GM18873 (cell line): Measurements from ENCODE around the gene TPH1.
A peak's percentile ranks its signal among the peaks of the same experiment; 100 is the strongest.
"Not testable (repeated sequence)": the region's sequence is repeated elsewhere in the genome, so short reads cannot be mapped to it uniquely, and the experiment has no call there.

Experiments used
- ATAC-seq: cut with Tn5 transposase; IDR thresholded peaks from one replicate; pipeline ENCODE4 v1.9.1; 2021; ENCODE audit warnings: mild to moderate bottlenecking, moderate library complexity, moderate number of reproducible peaks; ENCODE audit not compliant: unreplicated experiment, low FRiP score

TPH1 gene

GRCh38 chr11:18027475-18027874 lies 18.6 kb downstream of the TPH1 start:
- ATAC-seq, result no peak

DNA sequence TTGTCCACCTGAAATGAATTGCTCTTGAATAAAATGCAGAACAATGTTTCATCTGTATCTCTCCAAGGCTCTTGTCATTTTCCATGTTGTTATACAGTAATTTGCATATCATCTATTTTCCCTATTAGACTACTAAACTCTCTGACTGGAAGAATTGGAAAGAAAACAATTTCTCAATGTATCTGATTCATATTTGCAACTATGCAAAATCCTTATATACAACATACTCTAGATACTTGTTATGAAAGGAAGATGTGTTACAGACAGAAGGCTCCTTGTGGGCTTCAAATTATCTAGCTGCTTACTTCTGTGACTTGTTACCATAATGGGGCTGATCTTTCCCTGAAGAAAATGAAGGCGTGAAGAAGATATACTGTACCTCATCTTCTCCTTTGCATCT lies 23.6 kb downstream of the TPH1 start:
- no peak for ATAC-seq

- no peak for ATAC-seq
Observed at GRCh38 chr11:18019650-18020049, 26.4 kb downstream of the TPH1 start.

GRCh38 chr11:18016789-18017188 lies 29.3 kb downstream of the TPH1 start:
- no peak for ATAC-seq

- no peak for ATAC-seq
Observed at GRCh38 chr11:18014876-18015275, 31.2 kb downstream of the TPH1 start.

DNA sequence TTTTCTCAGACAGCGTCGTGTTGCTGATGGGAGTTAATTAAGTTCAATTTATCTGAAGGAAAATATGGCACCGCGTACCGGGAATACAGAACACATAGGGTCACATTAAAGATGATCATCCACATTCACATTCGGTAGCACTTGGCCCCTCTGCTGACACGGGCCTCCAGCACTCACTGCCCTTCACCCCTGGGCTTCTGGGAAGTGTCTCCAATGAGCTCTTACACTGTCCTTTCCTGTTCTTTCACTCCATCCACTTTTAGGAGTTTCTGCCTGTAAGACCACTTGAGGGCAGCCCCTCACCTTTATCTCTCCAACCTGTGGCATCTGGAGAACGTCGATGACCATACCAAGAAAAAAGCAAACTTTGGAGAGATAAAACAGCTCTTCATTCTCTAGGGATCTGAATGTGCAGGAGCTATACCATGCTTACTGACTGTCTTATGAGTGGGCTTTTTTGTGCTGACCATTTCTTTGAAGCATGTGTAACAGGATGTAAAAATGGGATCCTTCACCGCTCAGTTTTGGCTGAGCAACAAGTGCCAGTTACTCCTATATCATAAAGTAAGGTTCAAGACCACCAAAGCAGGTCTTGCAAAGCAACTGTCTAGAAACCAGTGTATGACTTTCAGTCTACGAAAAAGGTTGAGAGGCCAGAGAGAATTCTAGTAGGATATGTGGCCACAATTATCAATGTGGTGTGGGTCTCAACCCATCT lies 32.1 kb downstream of the TPH1 start:
- no peak for ATAC-seq

DNA sequence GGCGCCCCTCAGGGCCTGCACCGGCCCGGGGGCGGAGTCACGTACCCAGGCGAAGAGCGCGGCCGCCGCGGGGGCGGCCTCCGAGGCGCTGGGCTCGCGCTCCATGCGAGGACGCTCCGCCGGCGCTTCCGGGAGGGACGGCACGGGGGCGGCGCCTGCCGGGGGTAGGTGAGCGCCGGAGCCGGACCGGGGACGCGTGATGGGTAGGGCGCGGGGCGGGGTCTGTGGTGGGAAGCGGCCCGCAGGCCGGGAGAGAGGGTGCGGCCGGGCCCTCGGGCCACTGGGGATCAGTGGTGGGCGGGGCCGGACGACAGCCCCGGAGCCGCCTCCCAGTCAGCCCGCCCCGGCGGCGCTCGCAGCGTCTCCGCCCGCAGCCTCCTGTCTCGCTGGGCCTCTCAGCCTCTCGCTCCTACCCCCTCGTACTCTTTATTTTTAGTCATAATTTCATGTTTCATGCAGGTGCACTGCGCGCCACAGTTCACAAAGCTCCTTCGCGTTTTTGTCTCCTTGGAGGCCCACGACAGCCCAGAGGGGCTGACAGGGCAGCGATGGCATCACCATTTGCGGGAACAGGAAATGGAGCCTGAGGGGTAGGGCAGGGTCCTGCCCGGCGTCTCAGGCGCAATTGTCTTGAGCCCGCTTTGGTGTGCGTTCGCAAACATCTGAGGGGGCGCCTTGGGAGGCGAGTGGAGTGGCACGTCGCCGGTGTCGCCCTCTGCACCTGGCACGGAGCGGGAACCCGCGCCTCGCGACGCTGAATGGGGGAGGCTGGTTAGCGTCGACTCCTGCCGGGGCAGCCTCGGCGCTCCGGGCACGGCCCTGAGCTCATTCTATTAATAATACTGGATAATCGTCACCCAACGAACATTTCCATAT lies 32.9 kb downstream of the TPH1 start, which contains the start of gene SERGEF:
TSS of gene SERGEF (minus strand) at position 142 of the 876 bp plus-strand sequence. CDS start at position 105, 37 bp downstream.
- ATAC-seq, result peak; percentile 85

DNA sequence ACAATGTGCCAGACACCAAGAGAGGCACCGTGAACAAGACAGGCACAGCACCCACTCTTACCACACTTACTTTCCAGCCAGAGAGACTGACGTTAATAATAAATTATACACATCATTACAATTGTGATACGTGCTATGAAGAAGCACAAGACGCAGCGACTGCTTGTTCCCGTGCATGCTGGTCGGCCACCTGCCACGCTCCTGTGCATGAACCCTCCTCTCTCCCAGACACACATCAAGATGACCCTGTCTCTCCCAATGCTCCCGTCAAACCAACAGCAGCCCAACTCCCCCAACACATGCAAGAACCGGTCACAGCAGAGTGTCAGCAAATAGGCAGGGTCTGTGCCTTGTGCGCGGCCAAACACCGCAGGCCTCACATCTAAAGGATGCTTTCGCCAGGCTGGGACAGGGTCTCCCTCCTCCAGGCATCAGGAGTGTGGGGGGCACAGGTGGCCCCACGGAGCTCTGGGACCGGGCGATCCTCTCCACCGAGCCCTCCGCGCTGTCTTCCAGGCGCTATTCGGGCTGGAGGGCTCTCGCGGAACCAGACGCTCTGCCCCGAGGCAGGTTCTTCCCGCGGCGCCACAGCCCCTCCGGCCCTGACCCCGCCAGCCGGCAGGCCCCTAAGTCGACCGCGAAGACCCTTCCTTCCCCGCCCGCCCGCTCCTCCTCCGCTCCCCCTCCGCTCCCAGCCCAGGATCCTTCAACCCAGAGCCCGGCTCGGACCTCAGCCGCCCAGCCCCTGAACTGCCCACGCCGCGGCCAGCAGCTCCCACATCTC lies 33.8 kb downstream of the TPH1 start:
- no peak for ATAC-seq

DNA sequence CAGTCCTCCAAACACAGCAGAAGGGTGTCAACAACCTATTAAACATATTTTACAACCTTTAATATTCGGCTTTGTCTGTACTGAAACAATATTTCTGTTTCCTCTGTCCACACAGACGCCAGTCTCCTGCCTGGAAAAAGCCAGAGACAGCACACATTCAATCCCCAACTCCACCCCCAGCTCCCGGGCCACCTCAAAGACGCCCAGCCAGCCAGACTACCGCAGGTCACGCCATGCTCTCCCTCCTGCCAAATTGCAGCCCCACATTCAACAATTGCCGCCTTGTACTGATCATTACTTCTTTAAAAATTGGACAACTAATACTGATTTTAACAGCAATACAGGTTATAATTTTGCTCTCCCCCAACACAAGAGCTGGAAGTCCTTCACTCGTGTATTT lies 34.4 kb downstream of the TPH1 start:
- no peak for ATAC-seq

- ATAC-seq, result no peak
Observed at GRCh38 chr11:18010977-18011586, 35.0 kb downstream of the TPH1 start.

- ATAC-seq, result no peak
Observed at GRCh38 chr11:18010121-18010670, 35.9 kb downstream of the TPH1 start.

DNA sequence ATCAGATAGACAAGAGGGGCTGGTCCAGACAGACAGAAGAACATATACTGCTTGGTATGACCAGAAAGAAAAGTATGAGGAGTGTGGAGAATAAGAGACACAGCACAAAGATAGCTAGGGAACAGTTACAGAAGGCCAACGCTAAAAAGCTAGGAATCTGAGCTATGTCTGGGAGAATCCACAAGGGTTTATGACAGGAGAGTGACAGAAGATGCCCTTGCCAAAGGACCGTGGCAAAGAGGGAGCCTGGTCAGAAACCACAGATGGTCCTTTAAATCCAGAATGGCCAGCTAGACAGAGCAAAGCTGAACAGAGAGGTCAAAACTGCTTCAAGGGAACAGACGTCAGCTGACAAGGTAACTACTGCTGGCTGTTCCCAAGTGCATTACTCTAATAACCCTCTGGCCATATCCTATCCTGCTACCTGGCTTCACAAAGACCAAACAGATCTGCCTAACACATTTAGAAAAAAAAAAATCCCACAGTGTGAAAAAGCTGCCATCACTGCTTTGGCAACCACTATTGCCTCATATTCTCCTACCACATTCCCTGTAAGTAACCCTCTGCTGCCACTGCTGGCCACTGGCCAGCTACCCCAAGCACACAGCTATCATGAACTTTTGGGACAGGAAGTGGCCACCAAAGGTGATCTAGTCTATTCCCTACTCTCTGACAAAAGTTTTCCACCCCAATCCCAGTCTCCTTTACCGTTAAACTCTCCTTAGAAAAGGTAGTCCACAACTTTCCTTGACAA lies 40.5 kb downstream of the TPH1 start:
- ATAC-seq, result no peak

GRCh38 chr11:18001191-18001590 lies 44.9 kb downstream of the TPH1 start:
- ATAC-seq, result no peak

- ATAC-seq, result peak; percentile 91
Observed at GRCh38 chr11:18000760-18001159, 45.3 kb downstream of the TPH1 start.

- ATAC-seq, result not testable (repeated sequence)
Observed at GRCh38 chr11:18000128-18000527, 45.9 kb downstream of the TPH1 start.
